GM12878 (cell line): Measurements from ENCODE around the gene C1orf174. TPM values are rescaled to one million over a fixed set of nuclear protein-coding genes. Genes with fewer than 3 reads are reported as not detected.

Source experiments
- ATAC-seq: fragments of 200-7000 bp; cut with Tn5 transposase; 3 replicates; pipeline ENCODE4 v1.9.1; 2020; ENCODE audit warnings: mild to moderate bottlenecking, moderate library complexity
- BruUV-seq: library from RNA; stranded (reverse); fragments of 400-500 nt; replicated peaks from 2 replicates; lab custom pipeline; 2021; lab: Mats Ljungman, UMichigan
- CTCF ChIA-PET: fragments of 300-600 bp; sonication (Branson Sonifier 250); formaldehyde crosslinking; extraction: SDS; loops from one replicate; lab custom pipeline; 2021; ENCODE audit warnings: inconsistent platforms; lab: Yijun Ruan, JAX
- POLR2A ChIA-PET: fragments of 350-600 bp; formaldehyde crosslinking; extraction: SDS; loops from one replicate; lab custom pipeline; 2021; ENCODE audit warnings: inconsistent platforms; lab: Charles Lee
- RAD21 ChIA-PET: fragments of 300-600 bp; sonication (Branson Sonifier 250); formaldehyde crosslinking; loops from one replicate; lab custom pipeline; 2023; ENCODE audit warnings: antibody characterized with exemption; ENCODE audit not compliant: unreplicated experiment; lab: Charles Lee
- SMC1A ChIA-PET: fragments of 300-600 bp; sonication (Branson Sonifier 250); formaldehyde crosslinking; loops from one replicate; lab custom pipeline; 2023; ENCODE audit not compliant: unreplicated experiment, uncharacterized antibody; lab: Charles Lee
- DNase-seq: peaks from one replicate; pipeline ENCODE4 v3.0.0-alpha.2; 2011; ENCODE audit warnings: low read depth, low spot score
- FAIRE-seq: peaks from 3 replicates; lab custom pipeline; 2011; peaks lifted over from hg19 to GRCh38; lab: Jason Lieb, UNC
- H2AFZ ChIP-seq: 2 replicates; pipeline ENCODE4 v1.6.0; 2011; ENCODE audit warnings: low read depth, low read length, control low read depth; ENCODE audit not compliant: control insufficient read depth
- H3K27ac ChIP-seq: 2 replicates; pipeline ENCODE4 v1.5.1; 2011; ENCODE audit warnings: control low read depth; ENCODE audit not compliant: control insufficient read depth, insufficient read depth
- H3K27me3 ChIP-seq, 2 experiments: replicated peaks in 1 of 2; 2 replicates each; pipeline versions ENCODE4 v1.6.0 to v1.6.1; 2011; ENCODE audit warnings: low read length in 1 of 2; ENCODE audit not compliant: control insufficient read depth in 2 of 2, insufficient read depth in 2 of 2
- H3K36me3 ChIP-seq, 2 experiments: 2 replicates each; pipeline ENCODE4 v1.5.1; 2011; ENCODE audit warnings: low read length in 1 of 2; ENCODE audit not compliant: control insufficient read depth in 2 of 2, insufficient read depth in 2 of 2
- H3K4me1 ChIP-seq: 2 replicates; pipeline ENCODE4 v1.6.1; 2011; ENCODE audit warnings: mild to moderate bottlenecking, low read length, moderate library complexity, mixed read lengths; ENCODE audit not compliant: control insufficient read depth, insufficient read depth
- H3K4me2 ChIP-seq: 2 replicates; pipeline ENCODE4 v1.6.0; 2011; ENCODE audit warnings: control low read depth; ENCODE audit not compliant: control insufficient read depth, insufficient read depth
- H3K4me3 ChIP-seq: fragments of 200-600 bp; sonication (generic); 2 replicates; pipeline ENCODE4 v1.5.1; 2016
- H3K79me2 ChIP-seq: 2 replicates; pipeline ENCODE4 v1.6.0; 2011; ENCODE audit warnings: low read length; ENCODE audit not compliant: control insufficient read depth, insufficient read depth
- H3K9ac ChIP-seq: 2 replicates; pipeline ENCODE4 v1.8.0; 2011; ENCODE audit warnings: low read length, control low read depth, mixed read lengths; ENCODE audit not compliant: control insufficient read depth, insufficient read depth
- H3K9me3 ChIP-seq: replicated peaks from 3 replicates; pipeline ENCODE4 v1.5.1; 2011; ENCODE audit warnings: mild to moderate bottlenecking, low read length; ENCODE audit not compliant: control insufficient read depth, insufficient read depth
- H4K20me1 ChIP-seq: 2 replicates; pipeline ENCODE4 v1.6.0; 2011; ENCODE audit not compliant: control insufficient read depth, insufficient read depth
- CHD1 ChIP-seq: IDR thresholded peaks from 2 replicates; pipeline ENCODE4 v1.6.1; 2012; ENCODE audit warnings: low read depth, low read length, improper control_type of control experiment
- ETV6 ChIP-seq, 2 experiments: fragments of 450-650 bp in 1 of 2; IDR thresholded peaks in 1 of 2; conservative IDR thresholded peaks in 1 of 2; 2 replicates each; pipeline ENCODE4 v1.6.1; 2014; ENCODE audit warnings: antibody characterized with exemption in 1 of 2, borderline replicate concordance in 1 of 2, low read depth in 1 of 2, mild to moderate bottlenecking in 1 of 2, moderate library complexity in 1 of 2
- FOXK2 ChIP-seq: fragments of 450-650 bp; IDR thresholded peaks from 2 replicates; pipeline ENCODE4 v1.6.1; 2017; ENCODE audit warnings: mild to moderate bottlenecking, moderate library complexity
- GABPA ChIP-seq: IDR thresholded peaks from 2 replicates; pipeline ENCODE4 v1.6.1; 2014; ENCODE audit warnings: antibody characterized with exemption, low read depth, mild to moderate bottlenecking, inconsistent platforms
- JUNB ChIP-seq: IDR thresholded peaks from 2 replicates; pipeline ENCODE4 v1.6.1; 2016; ENCODE audit warnings: antibody characterized with exemption, mild to moderate bottlenecking
- NBN ChIP-seq: fragments of 450-650 bp; IDR thresholded peaks from 2 replicates; pipeline ENCODE4 v1.6.1; 2016
- NFIC ChIP-seq: IDR thresholded peaks from 2 replicates; pipeline ENCODE4 v1.6.1; 2012; ENCODE audit warnings: low read depth, mild to moderate bottlenecking, inconsistent platforms, low read length, moderate library complexity
- RAD21 ChIP-seq: IDR thresholded peaks from 2 replicates; pipeline ENCODE4 v1.6.1; 2011; ENCODE audit warnings: mild to moderate bottlenecking, low read depth, low read length, moderate library complexity; ENCODE audit not compliant: insufficient read depth
- SIN3A ChIP-seq: IDR thresholded peaks from 2 replicates; pipeline ENCODE4 v1.6.1; 2012; ENCODE audit warnings: low read depth, low read length, improper control_type of control experiment
- SREBF1 ChIP-seq: IDR thresholded peaks from 2 replicates; pipeline ENCODE4 v1.6.1; 2012; ENCODE audit warnings: mild to moderate bottlenecking, low read length
- SUPT20H ChIP-seq: IDR thresholded peaks from 2 replicates; pipeline ENCODE4 v1.6.1; 2011; ENCODE audit warnings: low read depth, mild to moderate bottlenecking, low read length, moderate library complexity, borderline replicate concordance; ENCODE audit not compliant: control insufficient read depth
- WRNIP1 ChIP-seq: IDR thresholded peaks from 2 replicates; pipeline ENCODE4 v1.6.1; 2011; ENCODE audit warnings: low read depth, low read length, improper control_type of control experiment, borderline replicate concordance
- ZSCAN29 ChIP-seq: fragments of 450-650 bp; IDR thresholded peaks from 2 replicates; pipeline ENCODE4 v1.6.1; 2017; ENCODE audit warnings: mild to moderate bottlenecking, moderate library complexity
- WGBS: methylation state at CpG from one replicate; pipeline ENCODE4 v1.1.6; 2016; ENCODE audit warnings: low lambda C conversion rate; ENCODE audit not compliant: insufficient replicate concordance, insufficient coverage; ENCODE audit errors: missing lambda C conversion rate; 5-methylcytosine and 5-hydroxymethylcytosine counted together
- in situ Hi-C: fragments of 300-500 bp; cut with MboI; formaldehyde crosslinking; loops from 9 replicates; pipeline ENCODE4 v1.14.3; 2018; ENCODE audit warnings: mixed read lengths
- intact Hi-C: fragments of 100-400 bp; cut with micrococcal nuclease; formaldehyde crosslinking; loops from one replicate; pipeline ENCODE4 v1.14.2; 2022; ENCODE audit not compliant: unreplicated experiment
- polyA plus RNA-seq, 11 experiments: library from polyadenylated mRNA; depleted of rRNA in 4 of 11; unstranded in 6 of 11; stranded (reverse) in 5 of 11; fragments of >200 nt; fragmentation: Nextera tagmentation in 4 of 11; fragmentation: Illumina TruSeq in 1 of 11; extraction: Ambion mirVana in 4 of 11; extraction: Trizol in 1 of 11; gene quantifications; 1 replicate in 1 of 11; 2 replicates in 10 of 11; pipeline versions ENCODE4 v1.2.1 to v1.2.3, GENCODE V29; 2011 to 2016; ENCODE audit warnings: inconsistent platforms in 2 of 11, missing spikeins in 2 of 11, low read depth in 1 of 11
- total RNA-seq, 4 experiments: library from RNA; depleted of rRNA in 3 of 4; stranded (reverse); fragments of >200 nt in 3 of 4; fragmentation: Illumina TruSeq in 1 of 4; extraction: Trizol in 1 of 4; gene quantifications; 2 replicates each; pipeline versions ENCODE4 v1.2.1 to v1.2.3, GENCODE V29; 2013 to 2021
- TF ChIP-seq, protein P1 (sequence below): IDR thresholded peaks from 2 replicates; pipeline ENCODE4 v1.6.1; 2011; ENCODE audit warnings: mild to moderate bottlenecking, low read depth, low read length, moderate library complexity; ENCODE audit not compliant: insufficient replicate concordance
- TF ChIP-seq, protein P2 (sequence below): fragments of 450-650 bp; IDR thresholded peaks from 2 replicates; pipeline ENCODE4 v1.6.1; 2018; ENCODE audit warnings: mild to moderate bottlenecking, low read depth, moderate library complexity; ENCODE audit not compliant: partially characterized antibody
- TF ChIP-seq, protein P3 (sequence below): fragments of 450-650 bp; conservative IDR thresholded peaks from 2 replicates; pipeline ENCODE4 v1.6.1; 2017; ENCODE audit warnings: mild to moderate bottlenecking, moderate library complexity
- TF ChIP-seq, protein P4 (sequence below): fragments of 450-650 bp; IDR thresholded peaks from 2 replicates; pipeline ENCODE4 v1.6.1; 2016; ENCODE audit warnings: mild to moderate bottlenecking
- TF ChIP-seq, protein P5 (sequence below): IDR thresholded peaks from 2 replicates; pipeline ENCODE4 v1.6.1; 2012; ENCODE audit warnings: low read depth, low read length, improper control_type of control experiment

The C1orf174 gene
- total and polyA plus RNA-seq, 10 of the 15 experiments (the other 5 are each of a cell fraction or from before 2014, with no cell fraction given), result 17.5 to 35.4 (median 25.1) TPM

DNA sequence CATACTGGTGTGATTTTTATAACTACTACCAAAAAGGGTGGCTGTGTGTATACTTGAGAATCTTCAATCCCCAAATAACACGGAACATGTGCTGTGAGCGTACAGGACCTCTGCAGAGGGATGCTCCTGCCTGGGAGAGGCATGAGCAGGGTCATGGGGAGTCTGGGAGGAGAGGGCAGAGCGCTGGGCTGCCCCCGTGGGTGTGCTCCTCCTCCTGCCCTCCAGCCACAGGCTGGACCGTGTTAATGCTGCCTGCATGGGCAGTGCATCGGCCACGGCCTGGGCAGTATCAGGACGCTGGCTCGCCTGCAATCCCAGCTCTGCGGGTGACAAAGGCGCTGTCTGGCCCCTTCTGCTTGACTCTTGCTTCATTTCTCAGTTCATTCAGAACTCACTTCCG is 49.2 kb downstream of the C1orf174 start:
- Histone ChIP-seq H3K79me2 (peaks cover 7% of the 10 kb centered on the region), H3K36me3 (peaks cover 3 to 17% of the 10 kb centered on the region in 2 experiments), H3K4me3 (no peak overlapping the region), H3K9ac (no peak overlapping the region), H4K20me1 (no peaks in the 10 kb centered on the region), H3K4me1 (peaks cover 3% of the 10 kb centered on the region; the same call in 1 of the 2 replicates), H3K27ac (no peak overlapping the region), H3K4me2 (no peak overlapping the region), H3K9me3 (no peaks in the 10 kb centered on the region), H2AFZ (no peak overlapping the region), H3K27me3 (no peaks in the 10 kb centered on the region)
- ChIA-PET SMC1A (no interaction called here), CTCF (no interaction called here), RAD21 (no interaction called here), POLR2A (no interaction called here)
- WGBS, result 89% methylated on average over 12 of the region's 12 CpGs
- no peak for DNase-seq
- BruUV-seq, result no TSS peak
- intact Hi-C loops (no loop called here), in situ Hi-C loops (no loop called here)
- no peak for ATAC-seq
- no peak for FAIRE-seq
- TF ChIP-seq, protein P1, sequence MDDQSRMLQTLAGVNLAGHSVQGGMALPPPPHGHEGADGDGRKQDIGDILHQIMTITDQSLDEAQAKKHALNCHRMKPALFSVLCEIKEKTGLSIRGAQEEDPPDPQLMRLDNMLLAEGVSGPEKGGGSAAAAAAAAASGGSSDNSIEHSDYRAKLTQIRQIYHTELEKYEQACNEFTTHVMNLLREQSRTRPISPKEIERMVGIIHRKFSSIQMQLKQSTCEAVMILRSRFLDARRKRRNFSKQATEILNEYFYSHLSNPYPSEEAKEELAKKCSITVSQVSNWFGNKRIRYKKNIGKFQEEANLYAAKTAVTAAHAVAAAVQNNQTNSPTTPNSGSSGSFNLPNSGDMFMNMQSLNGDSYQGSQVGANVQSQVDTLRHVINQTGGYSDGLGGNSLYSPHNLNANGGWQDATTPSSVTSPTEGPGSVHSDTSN, result no peak
- TF ChIP-seq SUPT20H (no peak), CHD1 (no peak), SREBF1 (no peak), FOXK2 (no peak), ZSCAN29 (no peak), RAD21 (no peak), WRNIP1 (no peak), GABPA (no peak), JUNB (no peak), ETV6 (conservative IDR thresholded peaks at IDR 0.05 in 1 of 2, IDR thresholded peaks at IDR 0.05 in 1 of 2; ENCODE audit: borderline replicate concordance in 1 of 2, low read depth in 1 of 2) (no peak), NBN (no peak), SIN3A (no peak), NFIC (no peak)
- TF ChIP-seq, protein P2, sequence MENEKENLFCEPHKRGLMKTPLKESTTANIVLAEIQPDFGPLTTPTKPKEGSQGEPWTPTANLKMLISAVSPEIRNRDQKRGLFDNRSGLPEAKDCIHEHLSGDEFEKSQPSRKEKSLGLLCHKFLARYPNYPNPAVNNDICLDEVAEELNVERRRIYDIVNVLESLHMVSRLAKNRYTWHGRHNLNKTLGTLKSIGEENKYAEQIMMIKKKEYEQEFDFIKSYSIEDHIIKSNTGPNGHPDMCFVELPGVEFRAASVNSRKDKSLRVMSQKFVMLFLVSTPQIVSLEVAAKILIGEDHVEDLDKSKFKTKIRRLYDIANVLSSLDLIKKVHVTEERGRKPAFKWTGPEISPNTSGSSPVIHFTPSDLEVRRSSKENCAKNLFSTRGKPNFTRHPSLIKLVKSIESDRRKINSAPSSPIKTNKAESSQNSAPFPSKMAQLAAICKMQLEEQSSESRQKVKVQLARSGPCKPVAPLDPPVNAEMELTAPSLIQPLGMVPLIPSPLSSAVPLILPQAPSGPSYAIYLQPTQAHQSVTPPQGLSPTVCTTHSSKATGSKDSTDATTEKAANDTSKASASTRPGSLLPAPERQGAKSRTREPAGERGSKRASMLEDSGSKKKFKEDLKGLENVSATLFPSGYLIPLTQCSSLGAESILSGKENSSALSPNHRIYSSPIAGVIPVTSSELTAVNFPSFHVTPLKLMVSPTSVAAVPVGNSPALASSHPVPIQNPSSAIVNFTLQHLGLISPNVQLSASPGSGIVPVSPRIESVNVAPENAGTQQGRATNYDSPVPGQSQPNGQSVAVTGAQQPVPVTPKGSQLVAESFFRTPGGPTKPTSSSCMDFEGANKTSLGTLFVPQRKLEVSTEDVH, result no peak
- TF ChIP-seq, protein P3, sequence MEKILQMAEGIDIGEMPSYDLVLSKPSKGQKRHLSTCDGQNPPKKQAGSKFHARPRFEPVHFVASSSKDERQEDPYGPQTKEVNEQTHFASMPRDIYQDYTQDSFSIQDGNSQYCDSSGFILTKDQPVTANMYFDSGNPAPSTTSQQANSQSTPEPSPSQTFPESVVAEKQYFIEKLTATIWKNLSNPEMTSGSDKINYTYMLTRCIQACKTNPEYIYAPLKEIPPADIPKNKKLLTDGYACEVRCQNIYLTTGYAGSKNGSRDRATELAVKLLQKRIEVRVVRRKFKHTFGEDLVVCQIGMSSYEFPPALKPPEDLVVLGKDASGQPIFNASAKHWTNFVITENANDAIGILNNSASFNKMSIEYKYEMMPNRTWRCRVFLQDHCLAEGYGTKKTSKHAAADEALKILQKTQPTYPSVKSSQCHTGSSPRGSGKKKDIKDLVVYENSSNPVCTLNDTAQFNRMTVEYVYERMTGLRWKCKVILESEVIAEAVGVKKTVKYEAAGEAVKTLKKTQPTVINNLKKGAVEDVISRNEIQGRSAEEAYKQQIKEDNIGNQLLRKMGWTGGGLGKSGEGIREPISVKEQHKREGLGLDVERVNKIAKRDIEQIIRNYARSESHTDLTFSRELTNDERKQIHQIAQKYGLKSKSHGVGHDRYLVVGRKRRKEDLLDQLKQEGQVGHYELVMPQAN, result no peak
- TF ChIP-seq, protein P4, sequence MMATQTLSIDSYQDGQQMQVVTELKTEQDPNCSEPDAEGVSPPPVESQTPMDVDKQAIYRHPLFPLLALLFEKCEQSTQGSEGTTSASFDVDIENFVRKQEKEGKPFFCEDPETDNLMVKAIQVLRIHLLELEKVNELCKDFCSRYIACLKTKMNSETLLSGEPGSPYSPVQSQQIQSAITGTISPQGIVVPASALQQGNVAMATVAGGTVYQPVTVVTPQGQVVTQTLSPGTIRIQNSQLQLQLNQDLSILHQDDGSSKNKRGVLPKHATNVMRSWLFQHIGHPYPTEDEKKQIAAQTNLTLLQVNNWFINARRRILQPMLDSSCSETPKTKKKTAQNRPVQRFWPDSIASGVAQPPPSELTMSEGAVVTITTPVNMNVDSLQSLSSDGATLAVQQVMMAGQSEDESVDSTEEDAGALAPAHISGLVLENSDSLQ, result no peak
- TF ChIP-seq, protein P5, sequence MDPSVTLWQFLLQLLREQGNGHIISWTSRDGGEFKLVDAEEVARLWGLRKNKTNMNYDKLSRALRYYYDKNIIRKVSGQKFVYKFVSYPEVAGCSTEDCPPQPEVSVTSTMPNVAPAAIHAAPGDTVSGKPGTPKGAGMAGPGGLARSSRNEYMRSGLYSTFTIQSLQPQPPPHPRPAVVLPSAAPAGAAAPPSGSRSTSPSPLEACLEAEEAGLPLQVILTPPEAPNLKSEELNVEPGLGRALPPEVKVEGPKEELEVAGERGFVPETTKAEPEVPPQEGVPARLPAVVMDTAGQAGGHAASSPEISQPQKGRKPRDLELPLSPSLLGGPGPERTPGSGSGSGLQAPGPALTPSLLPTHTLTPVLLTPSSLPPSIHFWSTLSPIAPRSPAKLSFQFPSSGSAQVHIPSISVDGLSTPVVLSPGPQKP, result no peak
